Astrocyte of the spinal cord (primary cell): Measurements from ENCODE around the gene ZNF592.

ENCODE experiments used
- DNase-seq: peaks from one replicate; pipeline ENCODE4 v3.0.0; 2011; ENCODE audit warnings: low read depth, low spot score
- H3K4me3 ChIP-seq: 2 replicates; pipeline ENCODE4 v1.5.1; 2011; ENCODE audit warnings: low read depth, mild to moderate bottlenecking, low read length, moderate library complexity
- CTCF ChIP-seq: IDR thresholded peaks from 2 replicates; pipeline ENCODE4 v1.5.1; 2012; ENCODE audit warnings: low read depth, mild to moderate bottlenecking, low read length, inconsistent platforms
- in situ Hi-C: cut with HindIII; loops from 2 replicates; pipeline ENCODE4 v1.10.0; 2017; ENCODE audit warnings: low sequenced_read_pairs

ZNF592 gene

GRCh38 chr15:84773716-84774115, 25.3 kb downstream of the ZNF592 start:
- TF ChIP-seq CTCF: no peak
- H3K4me3 ChIP-seq: no peak overlapping the region
- in situ Hi-C loops: no loop called here
- DNase-seq: no peak

GRCh38 chr15:84775867-84776449, 27.6 kb downstream of the ZNF592 start:
- no peak overlapping the region for H3K4me3 ChIP-seq
- no peak for DNase-seq
- TF ChIP-seq CTCF: no peak
- in situ Hi-C loops: no loop called here

GRCh38 chr15:84778194-84778593, 29.8 kb downstream of the ZNF592 start:
- in situ Hi-C loops: no loop called here
- no peak overlapping the region for H3K4me3 ChIP-seq
- TF ChIP-seq CTCF: no peak
- DNase-seq: no peak

GRCh38 chr15:84780492-84780891, 32.1 kb downstream of the ZNF592 start:
- TF ChIP-seq CTCF: no peak
- in situ Hi-C loops: no loop called here
- no peak for DNase-seq
- no peak overlapping the region for H3K4me3 ChIP-seq

GRCh38 chr15:84781495-84781894, 33.1 kb downstream of the ZNF592 start:
- no peak overlapping the region for H3K4me3 ChIP-seq
- in situ Hi-C loops: no loop called here
- TF ChIP-seq CTCF: no peak
- DNase-seq: no peak

- TF ChIP-seq CTCF: no peak
- in situ Hi-C loops: no loop called here
- DNase-seq: no peak
- no peak overlapping the region for H3K4me3 ChIP-seq
These were observed 34.0 kb downstream of the ZNF592 start for GRCh38 chr15:84782346-84782745.
